GM12878 (cell line): ENCODE measurements around the gene LIMS2.

ENCODE experiments used
- CREB1 ChIP-seq: IDR thresholded peaks from 2 replicates; pipeline ENCODE4 v1.6.1; 2012; ENCODE audit warnings: low read depth, mild to moderate bottlenecking, inconsistent platforms
- GABPA ChIP-seq: IDR thresholded peaks from 2 replicates; pipeline ENCODE4 v1.6.1; 2014; ENCODE audit warnings: antibody characterized with exemption, low read depth, mild to moderate bottlenecking, inconsistent platforms
- KDM1A ChIP-seq: fragments of 200-600 bp; sonication (generic); IDR thresholded peaks from 2 replicates; pipeline ENCODE4 v1.6.1; 2016; ENCODE audit warnings: borderline replicate concordance
- NRF1 ChIP-seq: conservative IDR thresholded peaks from 2 replicates; pipeline ENCODE4 v1.6.1; 2011; ENCODE audit warnings: mild to moderate bottlenecking, low read depth, low read length, improper control_type of control experiment
- RAD21 ChIP-seq: IDR thresholded peaks from 2 replicates; pipeline ENCODE4 v1.6.1; 2011; ENCODE audit warnings: mild to moderate bottlenecking, low read depth, low read length, moderate library complexity; ENCODE audit not compliant: insufficient read depth
- TAF1 ChIP-seq: IDR thresholded peaks from 2 replicates; pipeline ENCODE4 v1.6.1; 2011; ENCODE audit warnings: mild to moderate bottlenecking, low read depth, low read length, borderline replicate concordance
- TF ChIP-seq, protein P1 (sequence below): IDR thresholded peaks from 2 replicates; pipeline ENCODE4 v1.6.1; 2012; ENCODE audit warnings: low read length, inconsistent platforms
- TF ChIP-seq, protein P2 (sequence below): fragments of 450-650 bp; conservative IDR thresholded peaks from 2 replicates; pipeline ENCODE4 v1.6.1; 2017; ENCODE audit warnings: mild to moderate bottlenecking, moderate library complexity
- TF ChIP-seq, protein P3 (sequence below): IDR thresholded peaks from 2 replicates; pipeline ENCODE4 v1.6.1; 2012; ENCODE audit warnings: mild to moderate bottlenecking, low read depth, low read length
- TF ChIP-seq, protein P4 (sequence below), 3 experiments: IDR thresholded peaks in 2 of 3; conservative IDR thresholded peaks in 1 of 3; 2 replicates each; pipeline ENCODE4 v1.5.1; 2011; ENCODE audit warnings: low read depth in 3 of 3, low read length in 3 of 3, mild to moderate bottlenecking in 3 of 3, control low read depth in 2 of 3, moderate library complexity in 2 of 3, inconsistent platforms in 1 of 3, mixed read lengths in 1 of 3; ENCODE audit not compliant: control insufficient read depth in 2 of 3, insufficient read depth in 1 of 3; ENCODE audit errors: extremely low read depth in 1 of 3
- TF ChIP-seq, protein P5 (sequence below): IDR thresholded peaks from 2 replicates; pipeline ENCODE4 v1.6.1; 2011; ENCODE audit warnings: borderline replicate concordance, low read depth, mild to moderate bottlenecking, moderate library complexity, low read length; ENCODE audit not compliant: insufficient read depth, poor library complexity, severe bottlenecking

DNA sequence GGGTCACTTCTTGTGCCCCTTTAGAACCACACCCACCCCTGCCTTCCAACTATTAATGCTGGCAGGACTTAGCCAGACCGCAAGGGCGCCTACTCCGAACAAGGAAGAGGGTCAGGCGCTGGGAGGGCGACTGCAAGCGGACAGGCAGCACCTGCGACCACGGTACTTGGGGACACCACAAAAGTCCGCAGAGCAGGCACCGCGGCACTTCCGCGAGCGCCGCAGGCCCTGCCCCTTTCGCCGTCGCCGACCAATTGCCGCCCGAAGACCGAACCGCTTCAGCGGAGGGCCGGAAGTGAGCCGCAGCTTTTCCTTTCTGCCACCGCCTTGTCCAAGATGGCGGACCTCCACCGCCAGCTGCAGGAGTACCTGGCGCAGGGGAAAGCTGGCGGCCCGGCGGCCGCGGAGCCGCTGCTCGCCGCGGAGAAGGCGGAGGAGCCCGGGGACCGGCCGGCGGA, 25.9 kb upstream of the LIMS2 start, which contains the start of gene SFT2D3:
- TF ChIP-seq, protein P1, sequence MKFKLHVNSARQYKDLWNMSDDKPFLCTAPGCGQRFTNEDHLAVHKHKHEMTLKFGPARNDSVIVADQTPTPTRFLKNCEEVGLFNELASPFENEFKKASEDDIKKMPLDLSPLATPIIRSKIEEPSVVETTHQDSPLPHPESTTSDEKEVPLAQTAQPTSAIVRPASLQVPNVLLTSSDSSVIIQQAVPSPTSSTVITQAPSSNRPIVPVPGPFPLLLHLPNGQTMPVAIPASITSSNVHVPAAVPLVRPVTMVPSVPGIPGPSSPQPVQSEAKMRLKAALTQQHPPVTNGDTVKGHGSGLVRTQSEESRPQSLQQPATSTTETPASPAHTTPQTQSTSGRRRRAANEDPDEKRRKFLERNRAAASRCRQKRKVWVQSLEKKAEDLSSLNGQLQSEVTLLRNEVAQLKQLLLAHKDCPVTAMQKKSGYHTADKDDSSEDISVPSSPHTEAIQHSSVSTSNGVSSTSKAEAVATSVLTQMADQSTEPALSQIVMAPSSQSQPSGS: no peak
- TF ChIP-seq, protein P2, sequence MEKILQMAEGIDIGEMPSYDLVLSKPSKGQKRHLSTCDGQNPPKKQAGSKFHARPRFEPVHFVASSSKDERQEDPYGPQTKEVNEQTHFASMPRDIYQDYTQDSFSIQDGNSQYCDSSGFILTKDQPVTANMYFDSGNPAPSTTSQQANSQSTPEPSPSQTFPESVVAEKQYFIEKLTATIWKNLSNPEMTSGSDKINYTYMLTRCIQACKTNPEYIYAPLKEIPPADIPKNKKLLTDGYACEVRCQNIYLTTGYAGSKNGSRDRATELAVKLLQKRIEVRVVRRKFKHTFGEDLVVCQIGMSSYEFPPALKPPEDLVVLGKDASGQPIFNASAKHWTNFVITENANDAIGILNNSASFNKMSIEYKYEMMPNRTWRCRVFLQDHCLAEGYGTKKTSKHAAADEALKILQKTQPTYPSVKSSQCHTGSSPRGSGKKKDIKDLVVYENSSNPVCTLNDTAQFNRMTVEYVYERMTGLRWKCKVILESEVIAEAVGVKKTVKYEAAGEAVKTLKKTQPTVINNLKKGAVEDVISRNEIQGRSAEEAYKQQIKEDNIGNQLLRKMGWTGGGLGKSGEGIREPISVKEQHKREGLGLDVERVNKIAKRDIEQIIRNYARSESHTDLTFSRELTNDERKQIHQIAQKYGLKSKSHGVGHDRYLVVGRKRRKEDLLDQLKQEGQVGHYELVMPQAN: no peak
- TF ChIP-seq, protein P3, sequence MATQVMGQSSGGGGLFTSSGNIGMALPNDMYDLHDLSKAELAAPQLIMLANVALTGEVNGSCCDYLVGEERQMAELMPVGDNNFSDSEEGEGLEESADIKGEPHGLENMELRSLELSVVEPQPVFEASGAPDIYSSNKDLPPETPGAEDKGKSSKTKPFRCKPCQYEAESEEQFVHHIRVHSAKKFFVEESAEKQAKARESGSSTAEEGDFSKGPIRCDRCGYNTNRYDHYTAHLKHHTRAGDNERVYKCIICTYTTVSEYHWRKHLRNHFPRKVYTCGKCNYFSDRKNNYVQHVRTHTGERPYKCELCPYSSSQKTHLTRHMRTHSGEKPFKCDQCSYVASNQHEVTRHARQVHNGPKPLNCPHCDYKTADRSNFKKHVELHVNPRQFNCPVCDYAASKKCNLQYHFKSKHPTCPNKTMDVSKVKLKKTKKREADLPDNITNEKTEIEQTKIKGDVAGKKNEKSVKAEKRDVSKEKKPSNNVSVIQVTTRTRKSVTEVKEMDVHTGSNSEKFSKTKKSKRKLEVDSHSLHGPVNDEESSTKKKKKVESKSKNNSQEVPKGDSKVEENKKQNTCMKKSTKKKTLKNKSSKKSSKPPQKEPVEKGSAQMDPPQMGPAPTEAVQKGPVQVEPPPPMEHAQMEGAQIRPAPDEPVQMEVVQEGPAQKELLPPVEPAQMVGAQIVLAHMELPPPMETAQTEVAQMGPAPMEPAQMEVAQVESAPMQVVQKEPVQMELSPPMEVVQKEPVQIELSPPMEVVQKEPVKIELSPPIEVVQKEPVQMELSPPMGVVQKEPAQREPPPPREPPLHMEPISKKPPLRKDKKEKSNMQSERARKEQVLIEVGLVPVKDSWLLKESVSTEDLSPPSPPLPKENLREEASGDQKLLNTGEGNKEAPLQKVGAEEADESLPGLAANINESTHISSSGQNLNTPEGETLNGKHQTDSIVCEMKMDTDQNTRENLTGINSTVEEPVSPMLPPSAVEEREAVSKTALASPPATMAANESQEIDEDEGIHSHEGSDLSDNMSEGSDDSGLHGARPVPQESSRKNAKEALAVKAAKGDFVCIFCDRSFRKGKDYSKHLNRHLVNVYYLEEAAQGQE: peak; percentile 46; the same call in 1 of the 2 replicates
- TF ChIP-seq CREB1 (peak; percentile 67; the same call in 1 of the 2 replicates), RAD21 (no peak), KDM1A (no peak), GABPA (peak; percentile 75), TAF1 (peak; percentile 98), NRF1 (no peak)
- TF ChIP-seq, protein P4, sequence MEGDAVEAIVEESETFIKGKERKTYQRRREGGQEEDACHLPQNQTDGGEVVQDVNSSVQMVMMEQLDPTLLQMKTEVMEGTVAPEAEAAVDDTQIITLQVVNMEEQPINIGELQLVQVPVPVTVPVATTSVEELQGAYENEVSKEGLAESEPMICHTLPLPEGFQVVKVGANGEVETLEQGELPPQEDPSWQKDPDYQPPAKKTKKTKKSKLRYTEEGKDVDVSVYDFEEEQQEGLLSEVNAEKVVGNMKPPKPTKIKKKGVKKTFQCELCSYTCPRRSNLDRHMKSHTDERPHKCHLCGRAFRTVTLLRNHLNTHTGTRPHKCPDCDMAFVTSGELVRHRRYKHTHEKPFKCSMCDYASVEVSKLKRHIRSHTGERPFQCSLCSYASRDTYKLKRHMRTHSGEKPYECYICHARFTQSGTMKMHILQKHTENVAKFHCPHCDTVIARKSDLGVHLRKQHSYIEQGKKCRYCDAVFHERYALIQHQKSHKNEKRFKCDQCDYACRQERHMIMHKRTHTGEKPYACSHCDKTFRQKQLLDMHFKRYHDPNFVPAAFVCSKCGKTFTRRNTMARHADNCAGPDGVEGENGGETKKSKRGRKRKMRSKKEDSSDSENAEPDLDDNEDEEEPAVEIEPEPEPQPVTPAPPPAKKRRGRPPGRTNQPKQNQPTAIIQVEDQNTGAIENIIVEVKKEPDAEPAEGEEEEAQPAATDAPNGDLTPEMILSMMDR (IDR thresholded peaks at IDR 0.05 in 2 of 3, conservative IDR thresholded peaks at IDR 0.05 in 1 of 3; ENCODE audit: control insufficient read depth in 2 of 3, extremely low read depth in 1 of 3, insufficient read depth in 1 of 3, low read depth in 3 of 3, low read length in 3 of 3): no peak
- TF ChIP-seq, protein P5, sequence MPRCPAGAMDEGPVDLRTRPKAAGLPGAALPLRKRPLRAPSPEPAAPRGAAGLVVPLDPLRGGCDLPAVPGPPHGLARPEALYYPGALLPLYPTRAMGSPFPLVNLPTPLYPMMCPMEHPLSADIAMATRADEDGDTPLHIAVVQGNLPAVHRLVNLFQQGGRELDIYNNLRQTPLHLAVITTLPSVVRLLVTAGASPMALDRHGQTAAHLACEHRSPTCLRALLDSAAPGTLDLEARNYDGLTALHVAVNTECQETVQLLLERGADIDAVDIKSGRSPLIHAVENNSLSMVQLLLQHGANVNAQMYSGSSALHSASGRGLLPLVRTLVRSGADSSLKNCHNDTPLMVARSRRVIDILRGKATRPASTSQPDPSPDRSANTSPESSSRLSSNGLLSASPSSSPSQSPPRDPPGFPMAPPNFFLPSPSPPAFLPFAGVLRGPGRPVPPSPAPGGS: peak; percentile 53
